NOMO-1 treated with DMSO at 0.1 percent for 48 hours (cell line): ENCODE data around the gene SLCO2A1.

ENCODE experiments used
- DNase-seq: peaks from one replicate; lab custom pipeline; 2025; ENCODE audit not compliant: unreplicated experiment; lab: John Stamatoyannopoulos, UW

The SLCO2A1 gene

GRCh38 chr3:134002306-134002705, 27.4 kb downstream of the SLCO2A1 start:
- no peak for DNase-seq

- DNase-seq: no peak
Measured at GRCh38 chr3:134001251-134001650, 28.5 kb downstream of the SLCO2A1 start.

GRCh38 chr3:133999891-134000685, 29.6 kb downstream of the SLCO2A1 start:
- no peak for DNase-seq

- no peak for DNase-seq
Measured at GRCh38 chr3:133998691-133999241, 31.0 kb downstream of the SLCO2A1 start.

- no peak for DNase-seq
Measured at GRCh38 chr3:133997871-133998635, 31.7 kb downstream of the SLCO2A1 start.

GRCh38 chr3:133996996-133997395, 32.7 kb downstream of the SLCO2A1 start:
- no peak for DNase-seq

- no peak for DNase-seq
Measured at GRCh38 chr3:133996251-133996661, 33.5 kb downstream of the SLCO2A1 start.

- no peak for DNase-seq
Measured at GRCh38 chr3:133995264-133995663, 34.5 kb downstream of the SLCO2A1 start.

GRCh38 chr3:133994166-133994890, 35.4 kb downstream of the SLCO2A1 start:
- no peak for DNase-seq

GRCh38 chr3:133992951-133993620, 36.6 kb downstream of the SLCO2A1 start:
- DNase-seq: no peak

GRCh38 chr3:133992381-133992780, 37.3 kb downstream of the SLCO2A1 start:
- DNase-seq: no peak

GRCh38 chr3:133991637-133992036, 38.1 kb downstream of the SLCO2A1 start:
- DNase-seq: no peak

GRCh38 chr3:133991209-133991608, 38.5 kb downstream of the SLCO2A1 start:
- no peak for DNase-seq

- no peak for DNase-seq
Measured at GRCh38 chr3:133989936-133990702, 39.6 kb downstream of the SLCO2A1 start.

- no peak for DNase-seq
Measured at GRCh38 chr3:133988631-133989161, 41.0 kb downstream of the SLCO2A1 start.

- DNase-seq: no peak
Measured at GRCh38 chr3:133987948-133988484, 41.7 kb downstream of the SLCO2A1 start.

- DNase-seq: no peak
Measured at GRCh38 chr3:133987136-133987535, 42.6 kb downstream of the SLCO2A1 start.

GRCh38 chr3:133986311-133986710, 43.4 kb downstream of the SLCO2A1 start:
- peak; percentile 16 for DNase-seq

- DNase-seq: no peak
Measured at GRCh38 chr3:133984975-133985374, 44.8 kb downstream of the SLCO2A1 start.
